ENCODE data around the gene PPP1R10. TPM values are rescaled to one million over a fixed set of nuclear protein-coding genes. Genes with fewer than 3 reads are reported as not detected.
A peak's percentile ranks its signal among the peaks of the same experiment; 100 is the strongest.

The PPP1R10 gene
- total and polyA plus RNA-seq, 2 donors: 18.2 to 25.6 TPM

DNA sequence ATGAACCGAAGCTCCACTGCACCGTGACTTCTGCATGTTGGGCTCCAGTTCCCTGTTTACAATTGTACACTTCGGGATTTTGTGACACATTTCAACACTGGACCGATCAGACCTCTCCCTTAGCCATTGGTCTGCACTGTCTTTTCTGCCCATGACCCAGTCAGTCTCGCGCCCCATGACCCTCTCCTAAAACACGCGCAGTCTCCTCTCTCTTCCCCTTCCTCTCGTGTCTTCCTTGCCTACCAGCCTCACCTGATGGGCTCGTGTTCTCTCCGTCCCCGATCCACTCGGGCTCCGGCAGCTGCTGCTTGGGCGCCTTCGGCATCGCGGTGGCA lies 46.3 kb downstream of the PPP1R10 start:
- peaks cover 2% of the 10 kb centered on the region for H3K4me1 ChIP-seq (ENCODE audit: insufficient read depth)
- 1% methylated on average over 18 of the region's 18 CpGs for WGBS
- no peak for DNase-seq (ENCODE audit: extremely low spot score)
- H3K27ac ChIP-seq (ENCODE audit: low read depth): peak overlapping the region; percentile 95
- H3K36me3 ChIP-seq (ENCODE audit: insufficient read depth): no peaks in the 10 kb centered on the region
- H3K4me3 ChIP-seq (ENCODE audit: low read depth, low read length): peak overlapping the region; percentile 54

DNA sequence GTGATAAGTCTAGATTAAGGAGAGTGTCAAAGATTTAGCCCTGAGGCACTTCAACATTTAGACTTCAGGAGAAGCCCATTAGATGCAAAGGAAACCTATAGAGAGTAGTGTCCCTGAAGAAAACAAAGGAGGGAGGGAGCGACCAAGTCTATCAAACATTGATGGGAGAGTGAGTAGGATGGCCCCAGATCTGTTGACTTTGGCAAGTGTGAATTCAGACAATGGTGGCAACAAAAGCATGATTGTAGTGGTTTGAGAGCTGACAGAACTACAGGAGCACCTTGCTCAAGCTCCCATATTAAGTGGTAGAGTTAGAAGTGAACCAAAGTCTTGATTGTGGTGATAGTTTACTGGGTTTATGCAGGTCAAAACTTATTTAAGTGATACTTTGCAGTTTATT lies 46.8 kb downstream of the PPP1R10 start:
- H3K4me3 ChIP-seq (ENCODE audit: low read depth, low read length): peak overlapping the region; percentile 54
- WGBS: 67% methylated on average over 1 of the region's 1 CpG
- no peak for DNase-seq (ENCODE audit: extremely low spot score)
- no peak overlapping the region for H3K27ac ChIP-seq (ENCODE audit: low read depth)
- peaks cover 2% of the 10 kb centered on the region for H3K4me1 ChIP-seq (ENCODE audit: insufficient read depth)
- H3K36me3 ChIP-seq (ENCODE audit: insufficient read depth): no peaks in the 10 kb centered on the region

DNA sequence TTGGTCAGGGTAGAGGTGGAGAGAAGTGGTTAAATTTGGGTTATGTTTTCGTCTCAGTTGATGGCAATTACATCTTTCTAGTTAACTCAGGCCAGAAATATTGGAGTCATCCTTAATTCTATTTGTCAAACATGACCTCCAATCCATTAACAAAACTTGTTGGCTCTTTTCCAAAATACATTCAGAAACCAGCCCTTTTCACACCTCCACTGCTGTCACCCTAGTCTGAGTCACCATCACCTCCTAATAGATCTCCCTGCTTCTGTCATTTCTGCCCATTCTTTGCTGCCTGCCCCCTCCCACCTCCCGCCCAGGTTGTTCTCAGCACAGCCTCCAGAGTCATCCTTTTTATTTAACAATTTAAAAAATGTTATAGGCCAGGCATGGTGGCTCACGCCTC lies 48.8 kb downstream of the PPP1R10 start:
- Histone ChIP-seq H3K4me3 (ENCODE audit: low read depth, low read length) (no peak overlapping the region), H3K4me1 (ENCODE audit: insufficient read depth) (peaks cover 2% of the 10 kb centered on the region), H3K36me3 (ENCODE audit: insufficient read depth) (no peaks in the 10 kb centered on the region), H3K27ac (ENCODE audit: low read depth) (no peak overlapping the region)
- WGBS: 60% methylated on average over 3 of the region's 3 CpGs
- no peak for DNase-seq (ENCODE audit: extremely low spot score)

DNA sequence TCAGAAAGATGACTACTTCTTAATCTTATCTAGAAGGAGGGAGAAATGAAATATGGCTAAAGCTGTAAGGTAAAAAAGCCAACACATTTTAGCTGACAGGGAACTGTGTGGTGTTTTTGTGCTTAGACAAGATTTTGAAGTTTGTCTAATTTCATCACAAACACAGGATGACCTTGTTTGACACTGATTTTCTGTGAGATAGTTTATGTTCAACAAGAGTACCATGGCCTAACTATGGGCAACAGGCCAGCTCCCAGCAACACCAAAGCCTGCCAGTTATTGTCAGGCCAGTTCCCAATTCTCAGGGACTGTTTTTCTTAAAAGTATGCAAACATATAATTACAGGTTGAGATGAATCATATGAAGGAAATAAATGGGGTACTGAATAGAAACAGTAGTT lies 51.3 kb downstream of the PPP1R10 start:
- H3K27ac ChIP-seq (ENCODE audit: low read depth): no peak overlapping the region
- no peak overlapping the region for H3K4me3 ChIP-seq (ENCODE audit: low read depth, low read length)
- DNase-seq (ENCODE audit: extremely low spot score): no peak
- H3K4me1 ChIP-seq (ENCODE audit: insufficient read depth): no peaks in the 10 kb centered on the region
- H3K36me3 ChIP-seq (ENCODE audit: insufficient read depth): peaks cover 3% of the 10 kb centered on the region

- DNase-seq (ENCODE audit: extremely low spot score): no peak
- Histone ChIP-seq H3K4me3 (ENCODE audit: low read depth, low read length) (no peak overlapping the region), H3K27ac (ENCODE audit: low read depth) (no peak overlapping the region), H3K4me1 (ENCODE audit: insufficient read depth) (no peaks in the 10 kb centered on the region), H3K36me3 (ENCODE audit: insufficient read depth) (peaks cover 3% of the 10 kb centered on the region)
- 98% methylated on average over 1 of the region's 1 CpG for WGBS
These were observed 52.9 kb downstream of the PPP1R10 start for GRCh38 chr6:30564114-30564513.

- H3K27ac ChIP-seq (ENCODE audit: low read depth): no peak overlapping the region
- no peak overlapping the region for H3K4me3 ChIP-seq (ENCODE audit: low read depth, low read length)
These were observed 54.3 kb downstream of the PPP1R10 start for GRCh38 chr6:30562470-30563425.

DNA sequence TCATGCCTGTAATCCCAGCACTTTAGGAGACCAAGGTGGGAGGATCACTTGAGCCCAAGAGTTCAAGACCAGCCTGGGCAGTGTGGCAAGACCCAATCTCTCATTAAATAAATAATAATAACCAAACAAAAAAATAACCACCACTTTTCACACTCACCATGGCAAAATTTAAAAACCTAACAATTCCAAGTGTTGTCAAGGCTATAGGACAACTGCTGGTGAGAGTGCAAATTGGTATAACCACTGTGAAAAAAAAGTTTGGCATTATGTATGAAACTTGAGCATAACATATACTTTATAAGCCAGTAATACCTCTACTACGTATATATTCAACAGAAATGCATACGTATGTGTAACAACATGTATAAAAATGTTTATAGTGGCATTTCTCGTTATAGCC lies 56.1 kb downstream of the PPP1R10 start:
- no peak overlapping the region for H3K4me3 ChIP-seq (ENCODE audit: low read depth, low read length)
- 87% methylated on average over 3 of the region's 3 CpGs for WGBS

More at GRCh38 chr6:30562470-30563425, 54.3 kb downstream of the PPP1R10 start:
- Histone ChIP-seq H3K36me3 (ENCODE audit: insufficient read depth) (peaks cover 3% of the 10 kb centered on the region), H3K4me1 (ENCODE audit: insufficient read depth) (no peaks in the 10 kb centered on the region)
- DNase-seq (ENCODE audit: extremely low spot score): no peak
- WGBS: 90% methylated on average over 14 of the region's 14 CpGs

DNA sequence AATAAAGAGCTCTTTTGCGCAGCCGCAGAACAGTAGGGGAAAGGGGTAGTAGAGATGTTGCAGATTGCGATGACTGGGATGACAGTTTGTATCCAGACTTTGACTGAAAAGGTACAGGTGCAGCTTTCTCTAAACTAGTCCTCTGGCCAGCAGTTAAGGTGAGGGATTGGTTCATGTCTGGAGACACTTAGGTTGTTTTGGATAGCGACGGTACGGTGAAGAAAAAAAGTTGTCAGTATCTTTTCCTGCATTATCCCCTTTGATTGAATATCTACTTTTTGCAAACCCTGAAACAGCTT lies 59.4 kb downstream of the PPP1R10 start:
- no peak overlapping the region for H3K27ac ChIP-seq (ENCODE audit: low read depth)
- H3K4me3 ChIP-seq (ENCODE audit: low read depth, low read length): peak overlapping the region; percentile 74
- H3K36me3 ChIP-seq (ENCODE audit: insufficient read depth): peaks cover 2% of the 10 kb centered on the region
- peaks cover 1% of the 10 kb centered on the region for H3K4me1 ChIP-seq (ENCODE audit: insufficient read depth)
- DNase-seq (ENCODE audit: extremely low spot score): no peak
- 2% methylated on average over 6 of the region's 6 CpGs for WGBS

More for the DNA sequence above, 56.1 kb downstream of the PPP1R10 start:
- H3K27ac ChIP-seq (ENCODE audit: low read depth): no peak overlapping the region
- H3K4me1 ChIP-seq (ENCODE audit: insufficient read depth): no peaks in the 10 kb centered on the region
- no peak for DNase-seq (ENCODE audit: extremely low spot score)
- H3K36me3 ChIP-seq (ENCODE audit: insufficient read depth): peaks cover 3% of the 10 kb centered on the region

GRCh38 chr6:30556906-30557682 lies 59.9 kb downstream of the PPP1R10 start, which contains the start of gene PRR3:
Gene PRR3, plus strand, starts transcription at chr6:30557295. Its CDS starts 50 bp downstream, at chr6:30557345.
- Histone ChIP-seq H3K36me3 (ENCODE audit: insufficient read depth) (no peaks in the 10 kb centered on the region), H3K4me3 (ENCODE audit: low read depth, low read length) (peak within 1 kb of the TSS; percentile 74), H3K27ac (ENCODE audit: low read depth) (peak within 1 kb of the TSS; percentile 94), H3K4me1 (ENCODE audit: insufficient read depth) (peaks cover 1% of the 10 kb centered on the region)
- DNase-seq (ENCODE audit: extremely low spot score): peak; percentile 89
- under 1% methylated on average over 42 of the region's 42 CpGs for WGBS

- peak within 1 kb of the TSS; percentile 94 for H3K27ac ChIP-seq (ENCODE audit: low read depth)
- DNase-seq (ENCODE audit: extremely low spot score): peak; percentile 83
- no peaks in the 10 kb centered on the region for H3K36me3 ChIP-seq (ENCODE audit: insufficient read depth)
- peaks cover 1% of the 10 kb centered on the region for H3K4me1 ChIP-seq (ENCODE audit: insufficient read depth)
- H3K4me3 ChIP-seq (ENCODE audit: low read depth, low read length): peak within 1 kb of the TSS; percentile 74
- WGBS: under 1% methylated on average over 71 of the region's 71 CpGs
These were observed 60.8 kb downstream of the PPP1R10 start, which contains the start of gene GNL1 for GRCh38 chr6:30556066-30556905. Gene GNL1, minus strand, starts transcription at chr6:30556489. Its CDS starts 286 bp downstream, at chr6:30556203.

DNA sequence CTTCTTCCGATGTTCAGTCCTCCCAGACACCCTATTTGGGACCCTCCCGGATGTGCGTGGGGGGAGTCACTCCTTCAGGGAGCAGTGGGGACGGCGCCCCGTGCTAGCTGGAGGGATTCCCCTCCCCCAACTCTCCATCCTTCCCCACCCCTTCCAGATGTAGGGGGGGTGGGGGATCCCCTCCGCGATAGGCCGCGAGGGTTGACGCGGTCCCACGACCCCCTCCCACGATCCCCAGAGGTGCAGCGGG lies 61.3 kb downstream of the PPP1R10 start:
- Histone ChIP-seq H3K4me3 (ENCODE audit: low read depth, low read length) (peak overlapping the region; percentile 74), H3K4me1 (ENCODE audit: insufficient read depth) (peaks cover 1% of the 10 kb centered on the region), H3K36me3 (ENCODE audit: insufficient read depth) (no peaks in the 10 kb centered on the region), H3K27ac (ENCODE audit: low read depth) (peak overlapping the region; percentile 94)
- no peak for DNase-seq (ENCODE audit: extremely low spot score)
- WGBS: under 1% methylated on average over 15 of the region's 15 CpGs

DNA sequence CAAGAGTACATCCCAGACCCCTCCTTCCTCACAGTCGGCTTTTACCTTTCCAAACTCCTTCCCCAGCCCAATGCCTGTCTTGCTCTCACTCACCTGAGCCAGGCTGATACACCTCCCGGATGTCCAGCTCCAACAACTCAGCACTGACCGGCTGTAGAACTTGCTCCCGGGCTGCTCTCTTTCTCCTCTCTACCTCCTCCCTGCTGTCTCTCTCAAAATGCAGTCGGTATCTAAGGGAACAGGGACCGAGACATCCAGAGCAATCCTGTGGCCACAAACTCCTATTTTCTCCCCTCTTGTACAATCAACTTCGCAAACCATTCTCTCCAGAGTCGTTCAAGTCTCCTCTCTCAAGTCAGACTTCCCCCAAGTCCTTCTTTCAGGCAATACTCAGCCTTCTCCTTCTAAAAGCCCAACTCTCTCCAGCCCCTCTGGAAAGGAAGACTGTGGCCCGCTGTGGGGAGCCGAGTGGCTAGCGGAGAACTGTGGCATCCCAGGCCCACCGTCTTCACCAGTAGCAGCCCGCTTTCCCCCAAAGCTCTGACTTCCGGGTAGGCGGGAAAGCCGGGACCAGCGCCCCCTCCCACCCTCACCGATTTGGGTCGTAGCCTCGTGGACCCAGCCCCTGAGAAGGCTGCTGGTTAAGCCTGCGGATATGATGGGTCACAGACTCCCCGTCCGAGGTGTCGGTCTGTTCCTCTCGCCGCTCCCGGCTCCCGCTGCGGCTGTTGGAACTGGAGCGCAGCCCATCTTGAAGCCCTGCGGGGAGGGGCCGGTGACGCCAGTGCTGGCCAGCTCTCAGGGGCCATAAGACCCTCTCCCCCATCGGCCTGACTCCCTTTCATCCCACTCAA lies 61.9 kb downstream of the PPP1R10 start:
- Histone ChIP-seq H3K4me1 (ENCODE audit: insufficient read depth) (peaks cover 1% of the 10 kb centered on the region), H3K4me3 (ENCODE audit: low read depth, low read length) (peak overlapping the region; percentile 74), H3K27ac (ENCODE audit: low read depth) (peak overlapping the region; percentile 94), H3K36me3 (ENCODE audit: insufficient read depth) (no peaks in the 10 kb centered on the region)
- peak; percentile 43 for DNase-seq (ENCODE audit: extremely low spot score)
- 8% methylated on average over 34 of the region's 34 CpGs for WGBS

DNA sequence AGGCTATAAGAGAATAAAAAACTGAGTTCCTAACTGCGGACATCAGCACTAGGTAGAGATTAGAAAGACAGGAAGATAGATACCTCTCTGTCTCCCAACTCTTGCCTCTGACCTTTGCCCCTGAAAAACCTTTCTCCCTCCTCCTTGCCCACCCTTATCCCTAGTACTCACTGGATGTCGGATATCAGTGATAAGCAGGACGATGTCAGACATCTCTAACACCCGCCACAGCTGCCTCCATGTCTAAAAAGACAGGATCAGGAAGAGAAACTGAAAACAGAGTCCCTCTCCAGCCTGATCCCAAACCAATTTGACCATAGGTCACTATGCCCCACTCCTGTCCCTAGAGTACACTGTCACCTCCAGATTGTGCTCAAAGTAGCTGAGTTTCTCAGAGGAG lies 62.6 kb downstream of the PPP1R10 start:
- peaks cover 1% of the 10 kb centered on the region for H3K4me1 ChIP-seq (ENCODE audit: insufficient read depth)
- no peak overlapping the region for H3K27ac ChIP-seq (ENCODE audit: low read depth)
- H3K4me3 ChIP-seq (ENCODE audit: low read depth, low read length): no peak overlapping the region
- H3K36me3 ChIP-seq (ENCODE audit: insufficient read depth): no peaks in the 10 kb centered on the region
- 95% methylated on average over 4 of the region's 4 CpGs for WGBS
- no peak for DNase-seq (ENCODE audit: extremely low spot score)

All from urinary bladder (tissue), 4 donors.